NK-92 (cell line): ENCODE results near the gene TMEM247.

Experiments
- DNase-seq: peaks from one replicate; lab custom pipeline; 2025; ENCODE audit not compliant: unreplicated experiment; lab: John Stamatoyannopoulos, UW

TMEM247 gene

DNA sequence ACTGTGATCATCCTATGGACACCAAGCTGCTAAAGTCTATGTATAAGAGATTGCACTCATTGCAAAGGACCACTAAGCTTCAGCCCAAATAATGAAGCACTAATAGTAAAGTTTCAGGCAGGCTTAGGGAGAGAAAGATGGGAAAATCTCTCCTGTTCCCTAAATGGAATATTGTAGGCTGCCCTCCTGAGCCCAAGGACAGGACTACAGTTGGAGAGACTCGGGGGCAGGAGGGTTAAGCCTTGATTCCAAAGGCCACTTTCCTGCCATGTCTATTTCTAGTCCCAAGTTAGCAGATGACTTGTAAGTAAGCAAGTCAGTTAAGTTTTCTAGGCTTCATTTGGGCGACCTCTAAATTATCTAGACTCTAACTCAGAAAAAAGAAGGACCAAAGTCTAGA lies 9.0 kb downstream of the TMEM247 start:
- no peak for DNase-seq

GRCh38 chr2:46489423-46490174 lies 10.2 kb downstream of the TMEM247 start:
- no peak for DNase-seq

DNA sequence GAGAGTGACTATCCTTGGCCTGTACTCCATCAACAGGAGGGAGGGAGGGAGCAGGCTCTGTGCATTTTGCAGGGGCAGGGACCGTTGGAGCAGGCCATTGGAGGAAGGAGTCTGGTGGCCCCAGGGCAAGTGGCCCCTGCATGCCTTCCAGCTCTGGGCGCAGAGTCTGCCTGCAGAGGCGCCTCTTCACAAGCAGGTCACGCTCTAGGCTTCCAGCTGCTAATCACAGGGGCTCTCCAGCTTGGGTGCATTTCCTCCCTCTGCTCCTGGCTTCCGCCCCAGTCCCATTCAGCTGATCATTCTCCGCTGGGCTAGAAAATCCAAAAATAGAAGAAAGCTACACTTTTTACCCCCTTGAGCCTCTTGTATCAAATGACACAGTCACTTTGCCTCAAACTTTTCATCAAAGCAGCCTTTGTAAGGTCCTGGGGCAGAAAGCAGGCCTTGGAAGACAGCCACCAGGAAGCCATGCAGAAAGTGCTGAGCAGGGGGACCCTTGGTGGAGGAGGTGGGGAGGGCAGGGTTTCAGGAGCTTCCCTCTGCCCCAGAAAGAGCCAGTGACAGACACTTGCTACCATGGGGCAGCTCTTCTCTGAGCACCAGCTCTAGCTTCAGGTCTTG lies 11.3 kb downstream of the TMEM247 start:
- no peak for DNase-seq

GRCh38 chr2:46492301-46492700 lies 12.9 kb downstream of the TMEM247 start:
- DNase-seq: no peak

DNA sequence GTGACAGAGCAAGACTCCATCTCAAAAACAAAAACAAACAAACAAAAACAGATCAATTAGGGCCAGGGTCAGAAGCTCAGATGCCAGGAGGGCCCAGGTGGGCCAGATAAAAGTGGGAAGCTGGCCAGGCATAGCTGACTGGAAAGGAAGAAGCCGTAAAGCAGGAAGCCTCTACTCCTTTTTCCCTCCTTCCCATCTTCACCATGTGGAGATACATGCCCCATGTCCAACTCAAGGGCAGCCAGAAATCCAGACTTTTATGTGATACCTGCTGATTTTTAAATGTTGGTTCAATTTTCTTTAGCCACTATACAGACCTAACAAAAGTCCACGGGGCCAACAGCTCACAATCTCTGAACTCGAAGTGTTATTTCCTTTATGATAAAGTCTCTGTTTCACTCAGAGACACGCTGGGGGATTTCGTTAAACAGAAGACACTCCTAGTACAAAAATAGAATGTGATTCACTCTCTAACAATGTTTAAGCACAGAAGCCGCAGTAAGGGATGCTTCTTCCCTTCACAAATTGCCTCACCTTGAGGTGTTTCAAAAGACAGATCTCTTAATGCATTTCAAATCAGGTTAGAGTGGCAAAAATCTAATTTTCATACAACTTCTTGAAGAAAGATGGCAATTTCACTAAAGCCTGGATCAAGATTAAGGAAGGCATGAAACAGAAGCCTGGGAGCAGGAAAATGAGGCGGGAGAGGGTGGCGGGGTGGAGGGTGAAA lies 14.0 kb downstream of the TMEM247 start:
- DNase-seq: no peak

GRCh38 chr2:46493971-46494250 lies 14.5 kb downstream of the TMEM247 start:
- DNase-seq: no peak

- no peak for DNase-seq
These were observed 15.2 kb downstream of the TMEM247 start for GRCh38 chr2:46494596-46494995.

GRCh38 chr2:46495231-46496030 lies 16.1 kb downstream of the TMEM247 start:
- no peak for DNase-seq

DNA sequence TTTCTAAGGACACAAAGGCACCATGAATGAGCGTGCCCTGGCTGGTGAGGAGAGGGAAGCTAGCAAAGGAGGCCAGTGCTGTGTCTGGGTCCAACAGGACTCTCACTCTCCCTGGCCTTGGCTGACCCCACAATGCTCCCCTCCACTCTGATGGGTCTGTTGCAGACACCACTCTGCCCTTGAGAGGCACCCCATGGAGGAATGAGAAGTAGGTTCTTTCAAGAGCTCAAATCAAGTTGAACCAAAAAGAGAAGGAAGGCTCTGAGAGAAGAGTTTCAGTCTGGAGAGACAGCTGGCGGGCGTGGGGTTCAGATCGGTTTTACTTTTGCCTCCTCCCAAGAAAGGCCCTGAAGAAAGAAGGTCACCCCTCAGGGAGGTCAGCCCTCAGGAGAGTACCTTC lies 18.4 kb downstream of the TMEM247 start:
- DNase-seq: no peak

- DNase-seq: no peak
These were observed 19.3 kb downstream of the TMEM247 start for GRCh38 chr2:46498681-46499080.

DNA sequence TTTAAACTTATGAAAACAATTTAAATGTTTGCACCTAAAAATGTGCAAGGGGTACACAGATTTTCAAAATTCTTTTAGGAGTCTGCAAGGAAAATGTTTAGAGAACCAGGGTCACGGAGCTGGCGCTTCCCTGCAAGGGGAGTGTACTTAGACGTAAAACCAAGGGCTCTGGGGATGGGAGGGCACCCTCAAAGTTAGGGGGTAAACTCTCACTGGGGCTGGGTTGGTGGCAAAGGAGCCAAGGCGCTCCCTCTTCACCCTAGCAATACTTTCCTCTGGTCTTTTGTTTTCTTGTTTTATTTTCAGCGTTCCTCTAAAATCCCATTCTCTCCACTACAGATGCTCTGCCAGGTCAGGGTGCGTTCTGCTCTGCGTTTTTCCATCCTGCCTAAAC lies 20.0 kb downstream of the TMEM247 start:
- DNase-seq: no peak

DNA sequence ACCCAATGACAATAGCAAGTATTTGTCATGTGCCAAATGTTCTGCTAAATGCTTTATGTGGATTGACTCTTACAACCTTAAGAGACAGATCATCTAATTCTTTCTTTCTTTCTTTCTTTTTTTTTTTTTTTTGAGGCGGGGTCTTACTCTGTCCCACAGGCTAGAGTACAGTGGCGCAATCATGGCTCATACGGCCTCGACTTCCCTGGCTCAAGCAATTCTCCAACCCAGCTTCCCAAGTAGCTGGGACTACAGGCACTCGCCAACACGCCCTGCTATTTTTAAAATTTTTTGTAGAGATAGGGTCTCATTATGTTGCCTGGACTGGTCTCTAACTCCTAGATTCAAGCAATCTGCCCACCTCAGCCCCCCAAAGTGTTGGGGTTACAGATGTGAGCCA lies 21.4 kb downstream of the TMEM247 start:
- DNase-seq: no peak

- DNase-seq: no peak
These were observed 23.0 kb downstream of the TMEM247 start for GRCh38 chr2:46502291-46502885.

DNA sequence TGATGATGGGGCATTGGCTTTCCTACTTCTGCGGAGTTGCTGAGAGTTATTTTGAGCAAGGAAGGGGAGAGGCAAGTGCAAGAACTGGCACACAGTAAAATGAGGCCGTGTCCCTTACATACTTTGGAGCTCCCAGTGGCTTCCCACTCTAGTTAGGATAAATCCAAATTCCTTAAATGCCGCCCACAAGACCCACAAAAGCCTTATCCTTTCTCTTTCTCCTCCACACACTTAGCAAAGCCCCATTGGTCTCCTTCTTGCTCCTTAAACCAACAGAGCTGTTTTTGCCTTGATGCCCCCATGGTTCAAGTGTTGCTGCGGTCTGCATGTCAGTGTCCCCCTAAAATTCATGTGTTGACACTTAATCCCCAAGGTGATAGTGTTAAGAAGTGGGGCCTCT lies 24.3 kb downstream of the TMEM247 start:
- no peak for DNase-seq

- DNase-seq: no peak
These were observed 24.9 kb downstream of the TMEM247 start for GRCh38 chr2:46504221-46504620.

DNA sequence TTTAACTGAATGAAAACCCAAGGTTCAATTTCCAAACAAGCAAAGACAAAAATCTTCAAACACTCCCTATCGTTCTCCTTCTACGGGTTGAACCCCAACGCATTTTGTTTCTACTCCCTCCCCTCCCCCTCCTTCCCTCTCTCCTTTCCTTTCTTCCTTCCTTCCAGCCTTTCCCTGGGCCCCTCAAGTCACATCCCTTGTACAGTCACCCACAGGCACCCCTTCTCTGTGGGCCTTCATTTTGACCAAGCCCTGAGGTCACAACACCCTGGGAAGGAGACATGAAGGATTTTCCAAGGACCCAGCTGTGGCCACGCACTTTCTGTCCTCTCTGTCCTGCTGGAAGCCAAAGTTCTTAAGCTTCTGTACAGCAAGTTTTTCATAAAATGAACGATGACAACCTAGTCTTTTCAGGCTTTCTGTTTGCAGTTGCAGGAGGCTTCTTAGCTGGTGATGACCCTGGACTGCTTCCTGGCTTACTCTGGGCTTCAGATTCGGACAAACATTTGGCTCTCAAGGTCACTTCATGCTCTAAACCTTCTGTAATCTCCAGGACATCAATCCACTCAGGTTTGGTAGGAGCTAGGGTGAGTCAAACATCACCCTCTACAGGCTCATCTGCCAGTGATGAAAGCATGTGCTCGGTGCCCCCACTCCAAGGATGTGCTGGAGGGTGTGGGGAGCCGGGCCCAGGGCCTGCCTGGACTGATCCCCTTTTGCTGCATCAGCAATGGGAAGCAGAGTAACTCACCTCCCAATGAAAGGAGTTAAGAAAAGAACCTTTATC lies 25.5 kb downstream of the TMEM247 start:
- DNase-seq: no peak

DNA sequence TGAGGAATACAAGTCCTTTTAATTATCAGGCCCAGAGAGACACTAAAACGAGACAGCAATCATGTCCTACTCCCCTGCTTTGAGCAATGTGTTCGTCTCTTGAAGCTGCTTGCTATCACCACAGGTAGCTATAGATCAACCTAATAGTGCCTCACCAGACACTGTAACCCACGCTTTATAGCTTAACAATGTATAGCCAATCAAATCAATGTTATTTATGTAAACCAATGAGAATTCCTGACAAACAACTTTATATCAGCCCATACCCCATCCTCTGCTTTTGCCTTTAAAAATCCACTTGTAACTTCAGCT lies 26.1 kb downstream of the TMEM247 start:
- no peak for DNase-seq

DNA sequence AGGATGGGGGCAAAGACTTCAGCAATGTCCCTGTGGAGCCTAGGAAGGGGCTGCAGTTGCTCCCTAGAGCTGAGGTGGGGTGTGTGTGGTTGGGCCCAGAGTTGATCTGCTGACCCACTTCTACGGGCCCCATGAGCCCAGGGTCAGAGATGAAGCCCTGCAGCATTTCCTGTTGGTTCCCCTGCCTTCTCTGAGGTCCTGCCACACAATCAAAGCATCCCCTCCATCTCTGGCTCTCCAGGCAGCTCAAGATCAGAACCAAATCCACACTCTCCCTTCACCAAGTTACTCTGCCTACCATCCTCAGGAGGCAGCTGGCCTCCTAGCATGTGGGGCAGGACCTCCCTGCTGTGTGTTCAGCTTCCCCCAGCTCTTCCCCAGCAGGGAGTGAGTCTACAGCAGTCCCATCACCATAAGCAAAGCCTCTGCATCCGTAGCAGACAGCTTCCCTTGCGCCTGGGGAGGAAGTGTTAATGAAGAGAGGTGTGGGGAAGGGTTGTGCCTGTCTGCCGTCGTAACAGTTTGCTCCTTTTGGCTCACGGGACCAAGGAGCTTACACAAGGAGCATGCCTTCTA lies 26.9 kb downstream of the TMEM247 start:
- DNase-seq: no peak

- no peak for DNase-seq
These were observed 28.9 kb downstream of the TMEM247 start for GRCh38 chr2:46508312-46508711.

- DNase-seq: no peak
These were observed 29.4 kb downstream of the TMEM247 start for GRCh38 chr2:46508759-46509158.
